HG02763 (cell line): ENCODE measurements around the gene MRGPRF.

Experiments used
- ATAC-seq: cut with Tn5 transposase; IDR thresholded peaks from one replicate; pipeline ENCODE4 v1.9.1; 2021; ENCODE audit warnings: mild to moderate bottlenecking, moderate library complexity; ENCODE audit not compliant: unreplicated experiment

MRGPRF gene, protein sequence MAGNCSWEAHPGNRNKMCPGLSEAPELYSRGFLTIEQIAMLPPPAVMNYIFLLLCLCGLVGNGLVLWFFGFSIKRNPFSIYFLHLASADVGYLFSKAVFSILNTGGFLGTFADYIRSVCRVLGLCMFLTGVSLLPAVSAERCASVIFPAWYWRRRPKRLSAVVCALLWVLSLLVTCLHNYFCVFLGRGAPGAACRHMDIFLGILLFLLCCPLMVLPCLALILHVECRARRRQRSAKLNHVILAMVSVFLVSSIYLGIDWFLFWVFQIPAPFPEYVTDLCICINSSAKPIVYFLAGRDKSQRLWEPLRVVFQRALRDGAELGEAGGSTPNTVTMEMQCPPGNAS

DNA sequence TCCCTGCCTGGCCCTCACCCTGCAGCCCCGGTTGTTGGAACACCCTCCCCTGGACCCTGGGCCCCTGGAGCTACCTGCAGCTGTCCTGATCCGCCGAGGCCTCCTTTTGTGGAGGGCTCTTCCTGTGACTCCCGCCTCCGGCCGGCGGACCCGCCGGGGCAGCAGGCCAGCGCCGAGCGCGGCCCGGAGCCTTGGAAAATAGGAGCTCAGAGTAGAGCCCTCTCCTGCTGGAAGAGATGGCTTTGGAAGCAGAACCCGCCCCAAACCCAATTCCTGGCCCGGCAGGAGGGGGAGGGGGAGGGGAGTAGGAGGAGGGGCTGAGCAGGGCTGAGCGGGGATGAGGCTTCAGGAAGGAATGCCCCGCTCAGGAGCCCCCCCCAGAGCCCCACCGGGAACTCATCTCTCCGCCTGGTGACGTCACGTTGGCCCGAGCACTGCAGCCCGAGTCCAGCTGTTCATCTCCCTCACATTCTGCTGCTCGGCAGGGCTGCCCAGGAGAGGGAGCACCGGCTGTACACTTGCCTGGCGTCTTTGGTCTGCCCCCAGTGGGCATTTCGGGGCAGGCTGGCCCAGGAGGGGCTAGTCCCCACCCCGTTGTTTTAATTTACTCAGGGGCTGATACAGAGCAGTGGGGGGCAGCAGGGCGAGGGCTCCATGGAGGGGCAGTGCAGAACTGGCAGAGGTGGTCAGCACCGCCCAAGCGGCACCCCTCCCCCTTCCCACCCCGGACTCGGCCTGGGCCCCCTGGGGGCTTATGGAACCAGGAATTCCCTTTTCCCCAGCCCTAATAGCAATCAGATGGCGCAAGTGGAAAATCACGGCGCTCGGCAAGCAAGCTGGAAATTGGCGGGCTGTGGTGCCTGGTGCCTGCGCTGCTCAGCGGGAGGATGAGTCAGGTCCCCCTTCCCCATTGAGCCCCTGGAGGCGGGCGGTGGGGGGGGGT lies at the start of gene MRGPRF:
Gene MRGPRF (minus strand): TSS at position 238 of the 943 bp plus-strand sequence. CDS start 3,345 bp downstream, outside the sequence.
- no peak for ATAC-seq

DNA sequence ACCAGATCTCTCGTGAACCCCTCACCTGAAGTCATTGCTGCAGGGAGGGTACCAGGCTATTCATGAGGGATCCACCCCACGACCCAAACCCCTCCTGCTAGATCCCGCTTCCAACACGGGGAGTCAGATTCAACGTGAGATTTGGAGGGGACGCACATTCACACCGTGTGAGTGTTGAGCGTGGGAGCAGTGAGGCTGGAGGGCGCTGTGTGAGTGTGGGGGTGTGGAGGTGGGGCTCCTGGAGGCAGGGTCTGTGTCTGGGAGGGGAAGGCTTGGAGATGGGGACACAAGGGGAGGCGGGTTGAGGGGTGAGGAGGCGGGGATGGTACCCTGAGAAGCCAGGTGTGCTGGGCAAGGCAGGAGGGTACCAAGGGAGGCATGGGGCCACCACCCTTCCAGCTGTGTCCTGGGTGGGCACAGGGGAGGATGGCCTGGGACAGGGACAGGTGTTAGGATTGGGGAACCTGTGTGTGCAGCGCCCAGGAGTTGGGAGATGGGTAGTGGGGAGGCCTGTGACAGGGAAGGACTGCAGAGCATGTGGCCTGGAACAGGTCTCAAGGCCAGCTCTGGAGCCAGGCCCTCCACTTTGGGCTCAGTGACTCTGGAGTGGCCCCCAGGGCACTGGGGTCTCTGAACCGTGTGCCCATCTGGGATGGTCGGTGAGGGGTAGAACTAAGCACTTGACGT lies 49.3 kb upstream of the MRGPRF start:
- ATAC-seq = no peak

DNA sequence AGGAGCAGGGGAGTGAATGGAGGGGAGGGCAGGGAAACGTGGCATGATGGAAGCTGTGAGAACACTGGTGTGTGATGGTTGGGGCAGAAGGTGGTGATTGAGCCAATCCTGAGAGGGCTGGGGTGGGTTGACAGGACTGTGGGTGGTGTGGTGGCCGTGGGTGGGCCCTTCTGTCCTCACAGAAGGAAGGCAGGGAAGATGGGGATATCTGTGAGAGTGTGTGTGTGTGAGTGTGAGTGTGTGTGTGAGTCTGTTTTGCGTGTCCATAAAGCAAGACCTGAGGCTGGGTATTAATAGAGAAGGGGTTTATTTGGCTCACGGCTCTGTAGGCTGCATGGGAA lies 48.6 kb upstream of the MRGPRF start:
- no peak for ATAC-seq

DNA sequence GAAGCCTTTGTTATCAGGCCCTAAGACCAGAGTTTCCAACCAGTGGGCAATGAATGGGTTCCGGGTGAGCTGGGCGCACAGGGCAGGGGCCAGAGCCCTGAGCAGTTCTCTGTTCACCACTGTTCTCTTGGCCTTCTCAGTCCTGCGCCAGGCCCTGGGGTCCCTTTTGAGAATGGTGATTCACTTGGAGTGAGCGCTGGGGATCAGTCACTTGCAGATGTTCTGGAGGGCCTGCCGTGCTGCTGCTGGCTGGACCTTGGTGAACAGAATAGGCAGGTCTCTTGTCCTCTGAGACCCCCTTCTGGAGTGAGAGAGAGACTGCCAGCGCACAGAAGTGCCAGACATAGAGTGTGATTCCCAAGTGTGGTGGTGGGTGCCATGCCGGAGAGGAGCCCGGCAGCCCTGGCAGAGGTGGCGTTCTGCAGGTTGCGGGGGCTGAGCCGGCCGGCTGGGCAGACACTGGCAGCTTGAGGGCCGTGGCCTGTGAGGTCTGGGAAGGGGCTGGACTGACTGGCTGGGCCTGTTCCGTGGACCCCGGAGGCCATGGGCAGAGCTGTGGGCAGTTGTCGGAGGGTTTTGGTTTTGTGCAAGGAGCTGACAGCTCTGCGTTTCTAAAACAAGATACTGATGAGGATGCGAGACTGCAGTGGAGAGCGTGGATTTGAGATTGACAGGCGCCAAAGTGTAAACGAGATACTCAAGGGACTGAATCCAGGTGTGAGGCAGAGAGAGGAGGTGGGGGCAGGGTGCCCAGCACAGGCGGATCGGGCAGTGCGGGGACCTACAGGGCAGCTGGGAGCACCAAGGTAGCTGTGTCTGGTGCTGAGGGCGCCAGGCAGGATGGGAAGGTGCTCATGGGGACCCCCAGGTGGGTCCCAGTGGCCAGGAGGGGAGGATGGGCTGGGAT lies 48.0 kb upstream of the MRGPRF start:
- no peak for ATAC-seq

DNA sequence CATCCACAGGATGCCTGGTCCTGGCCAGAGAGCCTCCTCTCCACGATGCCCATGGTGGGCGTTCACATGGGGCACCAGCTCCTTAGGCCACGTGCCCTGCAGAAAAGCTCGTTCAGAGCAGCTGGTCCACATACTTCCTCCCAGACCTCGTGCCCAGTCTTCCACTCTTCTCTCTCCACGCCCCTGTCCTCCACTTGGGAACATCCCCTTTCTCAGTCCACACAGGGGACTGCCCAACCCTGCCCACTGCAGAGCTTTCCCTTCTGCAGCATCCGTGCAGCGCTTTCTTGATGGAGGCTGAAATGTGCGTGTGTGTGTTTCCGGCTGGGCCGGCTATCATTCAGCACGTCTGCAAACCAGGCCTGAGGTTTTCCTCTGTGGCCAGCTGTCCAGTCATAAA lies 46.9 kb upstream of the MRGPRF start:
- ATAC-seq = no peak

DNA sequence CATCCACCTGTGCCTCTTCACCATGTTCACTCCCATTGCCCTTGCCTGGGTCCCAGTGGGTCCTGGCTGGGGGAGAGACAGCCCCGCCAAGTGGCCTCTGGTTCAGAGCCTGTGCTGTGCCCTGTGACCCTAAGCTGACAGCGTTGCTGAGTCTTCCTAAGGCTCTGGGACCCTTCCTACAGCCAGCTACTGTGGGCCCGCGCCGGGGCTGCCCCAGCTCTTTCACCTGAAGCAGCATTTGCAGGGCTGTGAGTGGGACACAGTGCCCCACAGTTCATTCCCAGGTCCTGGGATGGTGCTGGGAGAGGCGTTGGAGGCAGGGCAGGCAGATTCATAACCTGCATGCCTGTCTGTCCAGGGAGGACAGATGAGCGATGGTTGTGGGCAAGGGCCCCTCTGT lies 46.4 kb upstream of the MRGPRF start:
- ATAC-seq = no peak

DNA sequence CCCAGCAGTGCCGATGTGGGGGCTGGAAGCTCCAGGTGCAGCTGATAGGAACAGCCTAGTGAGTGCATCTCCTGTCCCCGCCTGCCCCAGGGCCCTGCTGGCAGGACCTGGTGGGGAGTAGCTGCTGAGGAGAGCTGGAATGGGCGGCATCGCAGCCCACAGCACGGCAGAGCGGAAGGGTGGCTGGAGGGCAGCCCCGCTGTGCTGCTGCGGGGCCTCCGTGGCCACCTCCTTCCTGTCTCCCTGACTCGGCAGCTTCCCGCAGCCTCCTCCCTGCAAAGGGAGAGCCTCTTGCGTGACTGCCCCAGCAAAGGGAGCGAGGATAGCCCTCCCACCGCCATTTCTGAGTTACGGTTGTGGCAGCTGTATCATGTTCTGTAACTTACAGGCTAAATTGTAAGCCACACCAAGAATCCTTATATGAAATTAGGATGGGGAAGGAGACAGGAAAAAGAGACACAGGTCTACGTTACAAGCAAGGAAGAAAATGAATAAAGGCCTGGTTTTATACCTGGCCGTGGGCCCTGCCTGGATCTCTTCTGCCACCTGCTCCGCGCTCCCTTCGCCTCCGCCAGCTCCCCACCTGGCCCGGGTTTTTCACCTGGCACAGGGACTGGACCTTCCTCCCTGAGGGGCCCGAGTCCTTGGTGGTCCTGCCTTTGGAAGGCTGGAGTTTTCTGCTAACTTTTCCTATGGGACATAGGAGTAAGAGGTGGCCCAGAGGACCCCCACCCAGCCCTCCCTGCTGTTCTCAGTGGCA lies 45.6 kb upstream of the MRGPRF start:
- no peak for ATAC-seq

DNA sequence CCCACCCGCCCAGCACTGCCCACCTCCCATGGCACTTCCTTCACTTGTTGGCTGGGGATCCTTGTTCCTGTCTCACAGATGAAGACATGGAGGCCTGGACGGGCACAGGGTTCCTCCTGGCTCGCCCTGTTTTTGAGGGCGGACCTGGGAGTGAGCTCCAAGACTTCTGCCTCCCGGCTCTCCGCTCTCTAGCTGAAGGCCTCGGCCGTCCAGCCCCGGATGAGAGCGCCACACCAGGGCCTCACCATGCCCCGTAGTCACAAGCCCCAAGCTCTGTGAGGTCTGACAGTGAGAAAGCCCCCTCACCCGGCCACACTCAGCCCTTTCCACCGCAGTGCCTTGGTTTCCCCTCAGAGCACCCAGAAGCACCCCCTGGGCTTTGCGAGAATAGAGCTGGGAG lies 44.8 kb upstream of the MRGPRF start:
- no peak for ATAC-seq

DNA sequence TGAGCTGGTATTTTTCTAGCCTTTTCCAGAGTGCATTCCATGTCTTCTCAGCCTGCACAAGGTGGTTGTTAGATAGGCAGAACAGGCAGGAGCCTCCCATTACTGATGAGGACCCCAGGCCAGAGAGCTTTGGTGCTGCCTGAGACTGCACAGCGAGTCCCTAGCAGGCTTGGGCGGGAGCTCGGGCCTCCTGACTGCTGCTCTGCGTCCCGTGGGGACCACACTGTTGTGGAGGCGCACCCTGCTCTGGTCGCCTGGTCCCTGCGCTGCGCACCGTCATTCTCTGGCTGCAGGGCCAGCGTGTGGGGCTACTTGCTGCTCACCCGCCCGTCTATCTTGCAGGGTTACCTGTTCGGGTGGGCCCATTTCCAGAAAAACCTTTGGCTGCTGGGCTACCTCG lies 44.2 kb upstream of the MRGPRF start:
- ATAC-seq = no peak

DNA sequence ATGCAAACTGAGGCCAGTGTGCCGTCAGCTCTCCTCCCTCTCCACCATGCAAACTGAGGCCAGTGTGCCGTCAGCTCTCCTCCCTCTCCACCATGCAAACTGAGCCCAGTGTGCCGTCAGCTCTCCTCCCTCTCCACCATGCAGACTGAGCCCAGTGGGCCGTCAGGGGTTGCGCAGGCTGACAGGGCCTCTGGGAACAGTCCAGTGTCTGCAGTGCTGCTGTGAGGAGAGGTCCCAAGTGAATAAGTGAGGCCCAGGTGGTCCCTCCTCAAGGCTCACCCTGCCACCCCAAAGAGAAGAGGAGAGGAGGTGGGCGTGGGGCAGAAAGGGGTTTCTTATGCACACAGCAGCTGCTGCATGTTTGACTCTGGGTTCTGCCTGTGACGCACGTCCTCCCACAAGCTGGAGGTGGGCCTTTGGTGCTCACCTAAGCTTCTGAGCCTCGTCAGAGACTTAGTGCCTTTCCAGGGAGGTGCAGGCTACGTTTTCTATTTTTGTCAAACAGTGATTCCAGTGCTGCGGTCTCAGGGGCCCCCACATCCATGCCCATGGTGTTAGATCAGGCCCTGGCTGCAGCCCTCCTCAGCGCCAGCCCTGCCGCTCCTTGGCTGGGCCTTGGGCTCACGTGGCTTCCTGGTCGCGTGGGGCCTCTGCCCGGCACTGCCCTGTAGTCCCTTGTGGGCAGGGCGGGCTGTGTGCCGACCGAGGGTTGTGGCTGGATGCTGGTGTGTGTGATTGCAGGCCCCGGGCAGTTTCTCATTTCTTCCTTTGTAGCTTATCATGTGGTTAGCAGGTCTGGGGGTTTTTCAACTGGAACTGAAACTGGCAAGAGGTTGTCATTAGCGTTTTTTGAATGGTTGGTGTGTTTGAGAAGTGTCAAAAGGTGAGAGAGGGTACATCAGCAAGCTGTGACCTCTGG lies 42.8 kb upstream of the MRGPRF start:
- peak; percentile 72 for ATAC-seq

DNA sequence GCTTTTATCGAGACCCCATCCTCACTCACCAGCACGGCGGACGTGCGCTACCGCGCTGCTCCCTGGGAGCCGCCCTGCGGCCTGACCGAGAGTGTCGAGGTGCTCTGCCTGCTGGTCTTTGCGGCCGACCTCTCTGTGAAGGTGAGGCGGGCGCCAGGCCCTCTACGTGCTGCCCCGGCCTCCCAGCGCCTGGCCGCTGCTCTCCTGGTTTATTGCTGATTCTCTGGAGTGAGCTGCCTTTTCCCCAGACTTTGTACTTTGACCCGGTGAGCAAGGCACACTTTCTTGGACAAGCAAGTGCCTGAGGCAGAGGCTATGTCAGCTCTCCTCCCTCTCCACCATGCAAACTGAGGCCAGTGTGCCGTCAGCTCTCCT lies 42.2 kb upstream of the MRGPRF start:
- no peak for ATAC-seq

DNA sequence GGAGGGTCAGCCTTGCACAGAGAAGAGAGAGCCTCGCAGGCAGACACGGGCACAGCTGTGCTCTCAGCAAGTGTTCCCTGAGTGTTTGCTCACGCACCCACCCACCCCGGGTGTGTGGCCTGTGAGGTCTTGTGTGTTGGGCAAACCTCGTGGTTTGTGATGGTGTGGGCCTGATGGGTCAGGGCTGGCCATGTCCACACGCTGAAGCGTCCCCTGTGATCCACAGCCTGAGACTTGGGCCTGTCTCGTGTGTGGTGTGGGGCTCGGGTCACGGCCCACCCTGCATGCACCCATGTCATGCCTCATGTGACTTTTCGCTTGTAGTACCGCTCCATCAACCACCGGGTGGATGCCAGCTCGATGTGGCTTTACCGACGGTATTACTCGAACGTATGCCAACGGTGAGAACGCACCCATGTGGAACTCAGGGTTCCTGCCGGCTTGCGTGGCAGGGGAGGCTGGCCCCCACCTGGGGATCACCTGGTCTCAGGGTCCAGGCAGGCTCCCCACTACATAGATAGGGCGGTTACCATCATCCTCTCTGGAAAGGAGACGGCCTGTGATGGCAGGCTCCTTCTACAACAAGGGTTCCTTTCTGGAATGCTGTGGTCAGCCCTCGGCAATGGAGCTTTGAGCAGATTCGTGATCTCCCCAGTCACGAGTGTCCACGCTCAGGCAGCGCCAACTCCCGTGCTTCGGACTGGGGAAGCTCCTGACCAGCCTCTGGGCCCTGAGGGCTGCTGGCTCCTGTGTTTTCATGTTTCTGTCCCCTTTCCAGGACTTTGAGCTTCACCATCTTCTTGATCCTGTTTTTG lies 41.6 kb upstream of the MRGPRF start:
- no peak for ATAC-seq

DNA sequence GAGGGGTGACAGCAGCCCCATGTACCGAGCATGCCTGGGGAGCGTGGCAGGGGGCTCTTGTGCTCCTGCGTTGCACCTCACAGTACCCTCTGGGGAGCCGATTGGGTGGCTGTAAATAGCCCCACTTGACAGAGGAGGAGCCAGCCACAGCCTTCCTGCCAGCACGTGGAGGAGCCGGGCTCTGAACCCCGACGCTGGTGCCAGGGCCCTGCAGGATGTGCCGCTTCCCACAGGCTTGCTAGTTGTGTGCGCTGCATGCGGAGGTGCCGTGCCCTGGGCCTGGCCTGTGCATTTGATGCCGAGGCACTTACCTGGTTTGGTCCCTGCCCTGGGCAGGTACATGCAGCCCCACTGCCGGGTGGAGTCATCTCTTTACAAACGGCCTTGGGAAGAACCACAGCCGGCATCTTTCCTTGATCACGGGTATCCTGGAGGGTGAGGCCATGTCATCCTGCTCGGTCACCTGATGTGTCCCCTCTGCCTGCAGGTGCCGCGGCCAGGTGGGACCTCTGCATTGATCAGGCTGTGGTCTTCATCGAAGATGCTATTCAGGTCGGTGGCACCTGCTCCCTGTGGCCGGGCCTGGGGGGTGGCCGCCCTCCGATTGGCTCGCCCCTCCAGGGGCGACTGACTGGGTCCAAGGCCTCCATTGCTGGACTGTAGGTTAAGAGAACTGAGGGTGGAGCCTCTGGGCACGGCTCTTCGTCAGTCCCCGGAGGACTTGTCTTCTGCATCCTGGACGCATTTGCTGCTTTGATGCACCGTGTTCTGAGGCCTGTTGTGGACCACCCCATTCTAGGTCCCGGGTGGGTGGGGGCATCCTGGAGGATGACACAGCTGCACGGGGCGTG lies 40.7 kb upstream of the MRGPRF start:
- no peak for ATAC-seq

DNA sequence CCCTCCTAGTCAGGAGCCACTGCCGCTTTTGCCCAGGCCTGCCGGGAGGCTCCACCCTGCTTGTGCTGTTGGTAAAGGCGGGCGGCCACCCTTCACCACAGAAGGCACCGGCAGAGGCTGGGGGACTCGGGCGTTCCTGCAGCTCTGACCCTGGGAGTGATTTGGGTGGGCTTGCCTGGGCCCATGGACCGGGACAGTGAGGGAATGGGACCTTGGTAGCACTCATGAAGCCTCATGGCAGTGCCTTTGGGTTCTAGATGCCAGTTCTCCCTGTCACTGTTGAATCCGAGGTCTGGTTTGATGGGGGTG lies 40.1 kb upstream of the MRGPRF start:
- no peak for ATAC-seq

DNA sequence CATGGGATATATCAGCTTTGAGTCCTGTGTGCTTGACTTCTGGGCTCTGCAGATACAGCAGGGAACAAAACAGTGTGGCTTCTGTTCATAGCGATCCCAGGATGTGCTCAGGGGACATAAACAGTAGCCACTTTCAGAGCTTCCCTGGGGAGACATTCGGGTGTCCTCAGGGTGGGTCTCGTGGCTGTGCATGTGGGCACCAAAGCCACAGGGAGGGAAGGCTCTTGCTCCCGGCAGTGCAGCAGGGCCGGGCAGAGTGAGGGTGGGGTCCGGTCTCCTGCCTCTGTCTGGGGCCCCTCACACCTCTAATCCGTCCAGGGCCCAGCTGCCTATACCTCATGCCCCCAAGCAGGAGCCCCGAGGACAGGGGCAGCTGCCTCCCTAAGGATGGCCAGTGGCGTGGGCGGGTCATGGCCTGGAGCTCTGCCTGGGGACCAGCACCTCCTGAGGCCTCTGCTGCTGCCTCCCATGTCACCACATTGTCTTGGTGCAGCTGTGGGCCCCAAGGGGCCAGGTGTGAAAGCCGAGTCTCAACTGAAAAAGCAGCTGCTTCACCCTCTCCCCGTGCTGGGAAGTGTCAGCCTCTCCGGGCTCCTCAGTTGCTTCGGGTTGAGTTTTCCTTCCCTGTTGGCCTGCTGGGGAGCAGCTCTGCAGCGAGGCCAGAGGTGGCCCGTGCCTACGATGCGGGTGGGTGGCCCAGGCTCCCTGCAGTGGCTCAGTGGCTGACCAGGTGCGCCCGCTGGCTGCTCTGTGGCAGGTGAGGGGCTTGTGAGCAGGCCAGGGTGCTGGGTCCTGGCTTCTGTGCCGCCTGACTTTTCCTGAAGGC lies 39.5 kb upstream of the MRGPRF start:
- no peak for ATAC-seq
